ENCODE data around the gene DBNDD2. TPM values are rescaled to one million over a fixed set of nuclear protein-coding genes. Genes with fewer than 3 reads are reported as not detected.

The DBNDD2 gene
- total and polyA plus RNA-seq, 12 donors, result 2.1 to 71.1 (median 31.5) TPM

- H3K27me3 ChIP-seq, result no peaks in the 10 kb centered on the region
- H3K4me1 ChIP-seq (replicated peaks in 1 of 2), result peaks cover 6 to 36% of the 10 kb centered on the region in 2 donors
- peak within 1 kb of the TSS; percentile 20 to 99 (median 82) for H3K4me3 ChIP-seq
- 0 to 1% (median 0%) methylated on average over 8 to 52 of the region's 52 CpGs for WGBS, 4 donors
- intact Hi-C loops (cut with DNase I), result no loop called here
- DNase-seq, result peak; percentile 78 to 94 (median 86)
- H3K9me3 ChIP-seq (replicated peaks in 1 of 3), result no peaks in the 10 kb centered on the region
- peak in 1 of 6 experiments; percentile 8 for TF ChIP-seq CTCF (IDR thresholded peaks at IDR 0.05)
- TF ChIP-seq POLR2A (IDR thresholded peaks at IDR 0.05), result peak; percentile 70 to 88
- H3K36me3 ChIP-seq (replicated peaks in 1 of 2), result peaks cover 0 to 22% of the 10 kb centered on the region in 2 donors
- H3K27ac ChIP-seq, result peak within 1 kb of the TSS in 4 of 5 donors; percentile 33 to 90 (median 76)
Measured at GRCh38 chr20:45415822-45416637, 7.9 kb downstream of the DBNDD2 start, which contains the start of gene PIGT. Gene PIGT, plus strand, starts transcription at chr20:45416141. Its CDS starts 16 bp downstream, at chr20:45416157.

DNA sequence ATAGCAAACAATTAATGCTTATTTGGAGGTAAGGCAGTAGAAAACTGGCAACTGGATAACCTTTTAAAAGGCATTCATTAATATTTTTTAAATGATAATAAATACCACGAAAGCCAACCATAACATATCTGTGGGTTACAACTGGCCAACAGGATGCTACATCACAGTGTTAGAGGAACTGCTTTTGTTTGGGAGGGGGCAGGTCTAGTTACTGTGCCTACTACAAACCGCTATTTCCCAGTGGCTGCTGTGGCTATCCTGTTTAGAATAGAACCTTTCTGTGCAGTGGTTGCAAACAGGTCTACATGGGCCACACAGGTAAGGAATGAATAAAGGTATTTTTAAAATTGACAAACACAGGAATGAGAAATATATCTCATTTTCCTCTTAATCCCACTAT, 8.8 kb downstream of the DBNDD2 start:
- H3K4me1 ChIP-seq (replicated peaks in 1 of 2), result peaks cover 6 to 33% of the 10 kb centered on the region in 2 donors
- no peaks in the 10 kb centered on the region for H3K27me3 ChIP-seq
- no peak for TF ChIP-seq POLR2A (IDR thresholded peaks at IDR 0.05)
- TF ChIP-seq CTCF (IDR thresholded peaks at IDR 0.05), result no peak
- intact Hi-C loops (cut with DNase I), result no loop called here
- no peak for DNase-seq
- peak overlapping the region in 1 of 4 donors; percentile 99 for H3K4me3 ChIP-seq
- WGBS, 4 donors, result 68 to 79% (median 75%) methylated on average over 2 of the region's 2 CpGs
- H3K9me3 ChIP-seq (replicated peaks in 1 of 3), result no peaks in the 10 kb centered on the region
- no peak overlapping the region for H3K27ac ChIP-seq
- H3K36me3 ChIP-seq (replicated peaks in 1 of 2), result peaks cover 0 to 30% of the 10 kb centered on the region in 2 donors

- Histone ChIP-seq H3K4me3 (no peak overlapping the region), H3K4me1 (replicated peaks in 1 of 2) (peaks cover 6 to 33% of the 10 kb centered on the region in 2 donors), H3K9me3 (replicated peaks in 1 of 3) (no peaks in the 10 kb centered on the region), H3K36me3 (replicated peaks in 1 of 2) (peaks cover 0 to 50% of the 10 kb centered on the region in 2 donors), H3K27ac (peak overlapping the region; percentile 17 to 93 (median 77)), H3K27me3 (no peaks in the 10 kb centered on the region)
- intact Hi-C loops (cut with DNase I), result no loop called here
- 66 to 71% (median 69%) methylated on average over 13 to 17 of the region's 17 CpGs for WGBS, 4 donors
- peak in 1 of 2 donors; percentile 61 for TF ChIP-seq POLR2A (IDR thresholded peaks at IDR 0.05)
- TF ChIP-seq CTCF (IDR thresholded peaks at IDR 0.05), result no peak
- DNase-seq, result peak; percentile 71 to 94 (median 90)
Measured at GRCh38 chr20:45419188-45420091, 11.4 kb downstream of the DBNDD2 start.

- H3K36me3 ChIP-seq (replicated peaks in 1 of 2), result peaks cover 0 to 55% of the 10 kb centered on the region in 2 donors
Measured at GRCh38 chr20:45420125-45420524, 12.0 kb downstream of the DBNDD2 start.

More at GRCh38 chr20:45420125-45420524, 12.0 kb downstream of the DBNDD2 start:
- no peak for DNase-seq
- intact Hi-C loops (cut with DNase I), result no loop called here
- no peaks in the 10 kb centered on the region for H3K27me3 ChIP-seq
- H3K9me3 ChIP-seq (replicated peaks in 1 of 3), result no peaks in the 10 kb centered on the region
- peak overlapping the region in 2 of 5 donors; percentile 83 to 93 for H3K27ac ChIP-seq
- peaks cover 6 to 32% of the 10 kb centered on the region in 2 donors for H3K4me1 ChIP-seq (replicated peaks in 1 of 2)
- WGBS, 4 donors, result 94 to 96% (median 95%) methylated on average over 8 of the region's 8 CpGs
- H3K4me3 ChIP-seq, result no peak overlapping the region
- TF ChIP-seq POLR2A (IDR thresholded peaks at IDR 0.05) (no peak), CTCF (IDR thresholded peaks at IDR 0.05) (no peak)

Measured in adrenal gland (tissue), 12 donors.